T-helper 22 cell (primary cell): ENCODE measurements around the gene TCP1.
"Not testable (repeated sequence)": the region's sequence is repeated elsewhere in the genome, so short reads cannot be mapped to it uniquely, and the experiment has no call there.

Experiments
- DNase-seq: peaks from one replicate; pipeline ENCODE4 v3.0.0-alpha.2; 2020; ENCODE audit warnings: low read depth

The TCP1 gene

DNA sequence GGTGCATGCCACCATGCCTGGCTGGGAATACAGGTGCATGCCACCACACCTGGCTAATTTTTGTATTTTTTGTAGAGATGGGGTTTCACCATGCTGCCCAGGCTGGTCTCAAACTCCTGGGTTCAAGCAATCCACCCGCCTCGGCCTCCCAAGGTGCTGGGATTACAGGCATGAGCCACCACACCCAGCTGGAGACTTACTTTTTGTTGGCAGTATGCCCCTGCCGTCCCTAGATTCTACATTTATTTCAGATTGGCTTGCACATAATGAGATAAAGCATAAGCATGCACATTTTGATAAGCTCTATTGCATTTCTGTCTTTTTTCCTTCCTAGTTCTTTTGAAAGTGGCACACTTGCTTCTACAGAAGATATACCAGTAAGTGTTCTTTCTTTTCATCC, 27.4 kb upstream of the TCP1 start:
- not testable (repeated sequence) for DNase-seq

- DNase-seq, result no peak
These were observed 26.0 kb upstream of the TCP1 start for GRCh38 chr6:159815410-159815809.

GRCh38 chr6:159813781-159814180, 24.4 kb upstream of the TCP1 start:
- DNase-seq, result no peak

GRCh38 chr6:159809149-159809548, 19.7 kb upstream of the TCP1 start:
- DNase-seq, result no peak

DNA sequence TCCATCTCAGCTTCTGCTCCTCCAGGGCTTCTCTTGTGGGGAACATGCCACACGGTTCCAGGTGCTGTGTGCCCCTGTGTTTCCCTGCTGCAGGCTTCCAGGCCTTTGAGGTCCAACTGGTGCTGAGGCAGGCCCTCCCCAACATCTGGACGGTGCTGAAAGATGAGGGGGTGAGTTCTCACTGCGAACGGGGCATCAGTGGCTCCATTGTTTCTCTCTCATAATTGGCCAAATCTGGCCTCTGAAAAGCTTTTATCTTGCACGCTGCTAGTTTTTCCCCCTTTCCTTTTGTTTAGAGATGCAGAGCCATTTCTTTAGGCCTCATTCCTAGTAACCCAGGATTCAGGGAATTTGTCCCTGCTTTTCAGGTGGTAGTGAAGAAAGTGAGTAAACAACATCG, 19.2 kb upstream of the TCP1 start:
- no peak for DNase-seq

DNA sequence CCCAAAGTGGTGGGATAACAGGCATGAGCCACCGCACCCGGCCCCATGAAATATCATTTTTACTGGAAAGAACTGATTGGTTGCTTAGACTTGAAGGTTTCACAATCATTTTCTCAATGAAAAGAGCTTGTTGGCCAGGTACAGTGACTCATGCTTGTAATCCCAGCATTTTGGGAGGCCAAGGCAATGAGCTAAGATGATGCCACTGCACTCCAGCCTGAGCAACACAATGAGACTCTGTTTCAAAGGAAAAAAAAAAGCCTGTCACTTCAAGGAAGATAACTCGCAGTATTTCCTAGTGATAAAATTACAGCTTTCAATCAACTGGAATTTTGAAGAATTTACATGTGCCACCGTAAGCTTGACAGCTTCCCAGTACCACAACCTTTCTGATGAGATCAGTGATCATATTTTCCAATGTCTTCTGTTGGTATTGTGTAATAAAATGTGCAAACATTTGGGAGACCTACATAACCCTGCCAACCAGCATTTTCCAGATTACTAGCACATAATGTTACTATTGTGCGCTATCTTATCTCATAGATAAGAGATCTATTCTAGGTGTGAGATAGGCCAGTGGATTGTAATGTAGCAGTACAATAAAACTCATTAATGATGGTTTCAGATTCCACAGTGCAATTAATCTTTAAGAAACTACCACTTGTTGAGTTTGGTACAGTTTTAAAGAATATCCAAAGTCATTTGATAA, 17.9 kb upstream of the TCP1 start:
- DNase-seq, result no peak

GRCh38 chr6:159806021-159806458, 16.6 kb upstream of the TCP1 start:
- DNase-seq, result no peak

DNA sequence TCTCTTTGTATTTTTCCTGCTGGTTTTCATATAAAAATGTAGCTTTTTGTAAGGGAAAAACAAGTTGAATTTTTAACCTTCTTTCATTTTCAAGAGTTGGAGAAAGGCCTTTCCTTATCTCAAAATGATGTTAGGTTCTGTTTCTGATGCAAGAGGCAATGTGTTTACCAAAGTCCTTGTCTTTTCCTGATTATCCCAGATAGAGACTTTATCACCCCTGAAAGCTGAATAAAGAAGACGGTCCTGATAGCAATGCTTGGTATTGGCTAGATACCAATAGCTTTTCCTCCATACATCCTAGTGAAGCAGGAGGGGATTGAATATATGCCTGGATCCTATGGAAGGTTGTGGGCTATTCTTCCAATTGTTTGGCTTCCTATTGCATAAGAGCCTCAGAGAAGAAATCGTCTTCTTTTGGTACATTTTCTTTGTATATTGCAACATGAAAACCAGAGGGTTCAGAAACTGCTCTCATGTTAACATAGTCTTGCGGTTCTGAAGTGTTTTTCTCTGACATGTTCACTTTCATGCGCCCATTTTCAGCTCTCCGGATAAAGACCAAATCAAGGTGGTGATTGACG, 16.1 kb upstream of the TCP1 start:
- no peak for DNase-seq

- DNase-seq, result no peak
These were observed 15.1 kb upstream of the TCP1 start for GRCh38 chr6:159804504-159804903.

GRCh38 chr6:159801935-159802334, 12.5 kb upstream of the TCP1 start:
- DNase-seq, result no peak

- DNase-seq, result no peak
These were observed 10.9 kb upstream of the TCP1 start, which contains the start of gene PNLDC1 for GRCh38 chr6:159800141-159800865. PNLDC1 (plus strand) TSS chr6:159800276; CDS start chr6:159800308, 32 bp downstream.

DNA sequence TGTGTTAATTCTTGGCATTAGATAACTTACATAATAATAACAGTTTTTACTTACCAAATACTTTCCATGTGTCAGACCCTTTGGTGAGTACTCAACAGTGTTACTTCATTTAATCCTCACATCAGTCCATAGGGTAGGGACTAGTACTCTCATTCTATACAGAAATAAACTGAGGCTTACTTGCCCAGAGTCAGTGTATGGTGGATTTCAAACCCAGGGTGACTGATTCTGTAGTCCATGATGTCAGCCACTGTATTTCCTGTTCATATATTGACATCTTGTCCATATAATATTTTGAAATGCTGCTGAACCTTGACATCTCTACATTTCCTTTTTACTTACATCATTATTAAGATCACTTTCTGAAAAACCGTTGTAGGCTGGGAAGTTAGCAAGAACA, 8.2 kb upstream of the TCP1 start:
- no peak for DNase-seq

- DNase-seq, result not testable (repeated sequence)
These were observed 5.6 kb upstream of the TCP1 start for GRCh38 chr6:159794976-159795375.

GRCh38 chr6:159790956-159791598, 1.7 kb upstream of the TCP1 start:
- no peak for DNase-seq

- peak; percentile 88 for DNase-seq
These were observed 950 bp upstream of the TCP1 start, which contains the start of gene MRPL18 for GRCh38 chr6:159790149-159790955. MRPL18 (plus strand) TSS chr6:159790467; CDS start chr6:159790588, 121 bp downstream.

- DNase-seq, result peak; percentile 9
These were observed 537 bp downstream of the TCP1 start for GRCh38 chr6:159788753-159789376.

DNA sequence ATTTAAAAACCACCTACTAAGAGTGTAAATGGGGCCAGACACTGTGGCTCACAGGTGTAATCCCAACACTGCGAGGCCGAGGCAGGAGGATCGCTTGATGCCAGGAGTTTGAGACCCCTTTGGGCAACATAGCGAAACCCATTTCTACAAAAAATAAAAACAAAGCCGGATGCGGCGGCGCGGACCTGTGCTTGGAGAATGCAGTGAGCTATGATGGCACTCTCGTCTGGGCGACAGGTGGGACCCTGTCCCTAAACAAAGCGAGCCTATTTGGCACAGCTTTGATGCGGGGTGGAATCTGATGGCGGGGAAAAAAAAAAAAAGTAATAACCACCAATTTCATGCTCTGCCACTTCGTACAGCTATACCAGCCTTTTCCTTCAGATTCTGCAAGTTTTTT, 1.1 kb downstream of the TCP1 start:
- DNase-seq, result no peak

- DNase-seq, result no peak
These were observed 10.8 kb downstream of the TCP1 start for GRCh38 chr6:159778542-159779103.

GRCh38 chr6:159778131-159778530, 11.3 kb downstream of the TCP1 start:
- DNase-seq, result no peak

DNA sequence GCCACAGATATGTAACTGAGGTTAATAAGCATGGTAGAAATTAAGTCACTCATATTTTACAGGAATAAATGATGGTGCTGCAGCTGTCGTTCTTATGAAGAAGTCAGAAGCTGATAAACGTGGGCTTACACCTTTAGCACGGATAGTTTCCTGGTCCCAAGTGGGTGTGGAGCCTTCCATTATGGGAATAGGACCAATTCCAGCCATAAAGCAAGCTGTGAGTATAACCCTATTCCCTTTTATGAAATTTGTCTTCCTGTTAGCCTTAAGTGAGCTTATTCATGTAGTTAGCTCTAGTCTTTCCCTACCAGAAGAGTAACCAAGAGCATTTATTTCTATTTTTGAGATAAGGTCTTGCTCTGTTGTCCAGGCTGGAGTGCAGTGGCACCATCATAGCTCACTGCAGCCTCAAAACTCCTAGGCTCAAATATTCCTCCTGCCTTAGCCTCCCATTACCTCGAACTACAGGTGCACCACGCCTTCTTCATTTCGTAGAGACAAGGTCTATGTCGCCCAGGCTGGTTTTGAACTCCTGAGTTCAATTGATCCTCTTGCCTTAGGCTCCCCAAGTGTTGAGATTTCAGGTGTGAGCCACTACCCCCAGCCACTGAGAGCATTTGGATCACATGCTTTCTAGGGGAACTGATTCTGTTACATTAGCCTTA, 12.0 kb downstream of the TCP1 start:
- no peak for DNase-seq
